Bronchial epithelial cell (primary cell): ENCODE measurements around the gene AGRP. TPM values are rescaled to one million over a fixed set of nuclear protein-coding genes. Genes with fewer than 3 reads are reported as not detected.

Source experiments
- DNase-seq: peaks from one replicate; pipeline ENCODE4 v3.0.0-alpha.2; 2010; ENCODE audit warnings: low read depth
- FAIRE-seq: peaks from 2 replicates; lab custom pipeline; 2011; peaks lifted over from hg19 to GRCh38; lab: Jason Lieb, UNC
- H3K27me3 ChIP-seq: 2 replicates; pipeline ENCODE4 v1.5.1; 2011; ENCODE audit warnings: low read length; ENCODE audit not compliant: control insufficient read depth, insufficient read depth
- H3K36me3 ChIP-seq: 2 replicates; pipeline ENCODE4 v1.5.1; 2011; ENCODE audit warnings: low read length; ENCODE audit not compliant: control insufficient read depth, insufficient read depth
- H3K4me3 ChIP-seq: 2 replicates; pipeline ENCODE4 v1.5.1; 2011; ENCODE audit warnings: mild to moderate bottlenecking, low read depth, low read length, control low read depth
- CTCF ChIP-seq: IDR thresholded peaks from 2 replicates; pipeline ENCODE4 v1.5.1; 2011; ENCODE audit warnings: mild to moderate bottlenecking, moderate library complexity, low read length, control low read depth, inconsistent platforms; ENCODE audit not compliant: insufficient read depth, severe bottlenecking
- total RNA-seq: library from RNA; depleted of rRNA; stranded (reverse); fragments of >200 nt; gene quantifications from 2 replicates; pipeline ENCODE4 v1.2.1, GENCODE V29; 2014

The AGRP gene
- total RNA-seq, 1 donor from 2014 or later, result not detected

- Histone ChIP-seq H3K4me3 (no peak overlapping the region), H3K27me3 (no peaks in the 10 kb centered on the region), H3K36me3 (peaks cover 26% of the 10 kb centered on the region)
- TF ChIP-seq CTCF, result no peak
- DNase-seq, result no peak
- no peak for FAIRE-seq
Observed at GRCh38 chr16:67441271-67441753, 42.0 kb downstream of the AGRP start.

- Histone ChIP-seq H3K27me3 (no peaks in the 10 kb centered on the region), H3K4me3 (no peak overlapping the region), H3K36me3 (peaks cover 20% of the 10 kb centered on the region)
- no peak for TF ChIP-seq CTCF
- FAIRE-seq (no peak), DNase-seq (no peak)
Observed at GRCh38 chr16:67438824-67439393, 44.4 kb downstream of the AGRP start.

GRCh38 chr16:67438098-67438791 lies 45.1 kb downstream of the AGRP start:
- peaks cover 17% of the 10 kb centered on the region for H3K36me3 ChIP-seq
- DNase-seq (no peak), FAIRE-seq (no peak)
- H3K27me3 ChIP-seq, result no peaks in the 10 kb centered on the region
- no peak overlapping the region for H3K4me3 ChIP-seq
- no peak for TF ChIP-seq CTCF

GRCh38 chr16:67437513-67437912 lies 45.8 kb downstream of the AGRP start:
- H3K27me3 ChIP-seq, result no peaks in the 10 kb centered on the region
- peaks cover 15% of the 10 kb centered on the region for H3K36me3 ChIP-seq
- TF ChIP-seq CTCF, result no peak
- no peak overlapping the region for H3K4me3 ChIP-seq
- no peak for FAIRE-seq
- no peak for DNase-seq

- peaks cover 15% of the 10 kb centered on the region for H3K36me3 ChIP-seq
Observed at GRCh38 chr16:67436640-67437193, 46.6 kb downstream of the AGRP start.

More at GRCh38 chr16:67436640-67437193, 46.6 kb downstream of the AGRP start:
- Histone ChIP-seq H3K4me3 (no peak overlapping the region), H3K27me3 (no peaks in the 10 kb centered on the region)
- no peak for TF ChIP-seq CTCF
- no peak for FAIRE-seq
- DNase-seq, result no peak
